Measurements from ENCODE around the gene C1GALT1. TPM values are rescaled to one million over a fixed set of nuclear protein-coding genes. Genes with fewer than 3 reads are reported as not detected.
"Not testable (repeated sequence)": the region's sequence is repeated elsewhere in the genome, so short reads cannot be mapped to it uniquely, and the experiment has no call there.

Gene C1GALT1
- total and polyA plus RNA-seq, 12 donors = 6.2 to 31.9 (median 19.7) TPM

DNA sequence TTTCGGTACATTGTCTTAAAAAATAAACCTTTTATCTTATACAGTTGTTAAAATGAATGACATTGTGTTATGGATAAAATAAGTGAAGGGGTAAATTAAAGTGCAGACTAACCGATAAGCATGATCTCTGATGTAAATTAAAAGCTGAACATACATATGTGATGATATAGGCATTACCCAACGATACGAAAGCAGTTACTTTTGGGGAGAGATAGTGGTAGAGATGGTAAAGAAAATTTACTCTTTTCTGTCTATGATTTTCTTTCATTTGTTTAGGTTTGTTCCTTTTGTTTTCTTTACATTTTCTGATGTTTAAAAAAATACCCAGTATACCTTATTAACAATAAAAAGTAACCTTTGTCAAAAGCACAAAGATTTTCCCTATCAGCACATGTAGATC is 6.4 kb downstream of the C1GALT1 start:
- Histone ChIP-seq H3K27ac (no peak overlapping the region), H3K27me3 (no peaks in the 10 kb centered on the region), H3K4me1 (peaks cover 0 to 56% (median 26%) of the 10 kb centered on the region in 9 donors), H3K9me3 (peaks cover 0 to 16% (median 0%) of the 10 kb centered on the region in 11 donors), H3K36me3 (peaks cover 0 to 5% (median 0%) of the 10 kb centered on the region in 9 donors), H3K4me3 (no peak overlapping the region)
- ATAC-seq (no peak), DNase-seq (no peak)
- intact Hi-C loops (cut with DNase I) = loop anchor here in 1 of 10 donors (5.0 kb wide), 1 partner anchor 64 kb away; no protein-coding TSS in a partner anchor
- WGBS, 2 donors = 92 to 93% methylated on average over 4 of the region's 4 CpGs
- TF ChIP-seq, protein P1, sequence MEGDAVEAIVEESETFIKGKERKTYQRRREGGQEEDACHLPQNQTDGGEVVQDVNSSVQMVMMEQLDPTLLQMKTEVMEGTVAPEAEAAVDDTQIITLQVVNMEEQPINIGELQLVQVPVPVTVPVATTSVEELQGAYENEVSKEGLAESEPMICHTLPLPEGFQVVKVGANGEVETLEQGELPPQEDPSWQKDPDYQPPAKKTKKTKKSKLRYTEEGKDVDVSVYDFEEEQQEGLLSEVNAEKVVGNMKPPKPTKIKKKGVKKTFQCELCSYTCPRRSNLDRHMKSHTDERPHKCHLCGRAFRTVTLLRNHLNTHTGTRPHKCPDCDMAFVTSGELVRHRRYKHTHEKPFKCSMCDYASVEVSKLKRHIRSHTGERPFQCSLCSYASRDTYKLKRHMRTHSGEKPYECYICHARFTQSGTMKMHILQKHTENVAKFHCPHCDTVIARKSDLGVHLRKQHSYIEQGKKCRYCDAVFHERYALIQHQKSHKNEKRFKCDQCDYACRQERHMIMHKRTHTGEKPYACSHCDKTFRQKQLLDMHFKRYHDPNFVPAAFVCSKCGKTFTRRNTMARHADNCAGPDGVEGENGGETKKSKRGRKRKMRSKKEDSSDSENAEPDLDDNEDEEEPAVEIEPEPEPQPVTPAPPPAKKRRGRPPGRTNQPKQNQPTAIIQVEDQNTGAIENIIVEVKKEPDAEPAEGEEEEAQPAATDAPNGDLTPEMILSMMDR (IDR thresholded peaks at IDR 0.05) = no peak

- ATAC-seq = no peak
- peaks cover 0 to 56% (median 15%) of the 10 kb centered on the region in 9 donors for H3K4me1 ChIP-seq
- H3K9me3 ChIP-seq = peaks cover 0 to 17% (median 0%) of the 10 kb centered on the region in 11 donors
- peaks cover 0 to 5% (median 0%) of the 10 kb centered on the region in 9 donors for H3K36me3 ChIP-seq
- H3K4me3 ChIP-seq = no peak overlapping the region
- no peaks in the 10 kb centered on the region for H3K27me3 ChIP-seq
- WGBS, 2 donors = 26 to 38% methylated on average over 5 of the region's 5 CpGs
- no peak for DNase-seq
- TF ChIP-seq, protein P1 (IDR thresholded peaks at IDR 0.05) = no peak
- intact Hi-C loops (cut with DNase I) = loop anchor here in 1 of 10 donors (5.0 kb wide), 1 partner anchor 62 kb away; no protein-coding TSS in a partner anchor
- no peak overlapping the region for H3K27ac ChIP-seq
Observed at GRCh38 chr7:7190142-7190541, 7.8 kb downstream of the C1GALT1 start.

DNA sequence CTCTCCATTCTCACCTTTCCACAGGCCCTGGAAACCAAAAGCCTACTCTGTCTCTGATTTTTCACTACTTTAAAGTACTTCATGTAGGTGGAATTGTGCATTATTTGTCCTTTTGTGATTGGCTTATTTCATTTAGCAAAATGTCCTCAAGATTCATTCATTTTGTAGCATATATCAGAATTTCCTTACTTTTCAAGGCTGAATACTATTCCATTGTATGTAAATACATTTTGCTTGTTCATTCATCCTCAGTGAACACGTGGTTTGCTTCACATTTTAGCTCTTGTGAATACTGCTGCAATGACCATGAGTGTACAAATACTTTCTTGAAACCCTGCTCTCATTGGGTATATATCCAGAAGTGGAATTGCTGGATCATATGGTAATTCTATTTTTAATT is 8.8 kb downstream of the C1GALT1 start:
- DNase-seq = no peak

GRCh38 chr7:7192798-7193788 is 10.7 kb downstream of the C1GALT1 start:
- H3K4me3 ChIP-seq, ATAC-seq, H3K36me3 ChIP-seq, DNase-seq, H3K27ac ChIP-seq, H3K27me3 ChIP-seq: not testable (repeated sequence)
- peaks cover 0 to 28% (median 0%) of the 10 kb centered on the region in 11 donors for H3K9me3 ChIP-seq
- 92 to 98% methylated on average over 4 of the region's 4 CpGs for WGBS, 2 donors
- H3K4me1 ChIP-seq = peaks cover 0 to 43% (median 10%) of the 10 kb centered on the region in 9 donors
- intact Hi-C loops (cut with DNase I) = loop anchor here in 2 of 10 donors (2.0 to 5.0 kb wide), 2 partner anchors 26 to 59 kb away; no protein-coding TSS in a partner anchor

More for the DNA sequence above, 8.8 kb downstream of the C1GALT1 start:
- 98% methylated on average over 1 of the region's 1 CpG for WGBS, 2 donors
- H3K4me3 ChIP-seq = no peak overlapping the region
- H3K27me3 ChIP-seq = no peaks in the 10 kb centered on the region
- no peak overlapping the region for H3K27ac ChIP-seq
- H3K36me3 ChIP-seq = no peaks in the 10 kb centered on the region
- ATAC-seq = no peak
- TF ChIP-seq, protein P1 (IDR thresholded peaks at IDR 0.05) = no peak
- H3K9me3 ChIP-seq = peaks cover 0 to 17% (median 0%) of the 10 kb centered on the region in 11 donors
- H3K4me1 ChIP-seq = peaks cover 0 to 51% (median 13%) of the 10 kb centered on the region in 9 donors
- intact Hi-C loops (cut with DNase I) = loop anchor here in 1 of 10 donors (5.0 kb wide), 1 partner anchor 61 kb away; no protein-coding TSS in a partner anchor

GRCh38 chr7:7199592-7199991 is 17.2 kb downstream of the C1GALT1 start:
- Histone ChIP-seq H3K9me3 (peaks cover 0 to 38% (median 0%) of the 10 kb centered on the region in 11 donors), H3K4me1 (peaks cover 0 to 41% (median 14%) of the 10 kb centered on the region in 9 donors)
- DNase-seq; H3K27me3 ChIP-seq; ATAC-seq; H3K4me3 ChIP-seq; H3K27ac ChIP-seq; H3K36me3 ChIP-seq; intact Hi-C loops (cut with DNase I): not testable (repeated sequence)
- WGBS, 2 donors = 97 to 98% methylated on average over 3 of the region's 3 CpGs

GRCh38 chr7:7200255-7200654 is 17.9 kb downstream of the C1GALT1 start:
- WGBS, 2 donors = 94% methylated on average over 3 of the region's 3 CpGs

More at GRCh38 chr7:7200255-7200654, 17.9 kb downstream of the C1GALT1 start:
- H3K27me3 ChIP-seq; intact Hi-C loops (cut with DNase I); H3K4me3 ChIP-seq; H3K36me3 ChIP-seq; H3K27ac ChIP-seq; ATAC-seq; DNase-seq: not testable (repeated sequence)
- Histone ChIP-seq H3K9me3 (peaks cover 0 to 38% (median 0%) of the 10 kb centered on the region in 11 donors), H3K4me1 (peaks cover 0 to 35% (median 14%) of the 10 kb centered on the region in 9 donors)

Measured in heart right ventricle (tissue), 16 donors.